K562 (cell line): ENCODE measurements around the gene PTGES3. TPM values are rescaled to one million over a fixed set of nuclear protein-coding genes. Genes with fewer than 3 reads are reported as not detected.
A peak's percentile ranks its signal among the peaks of the same experiment; 100 is the strongest.

Experiments
- CTBP1 ChIP-seq: fragments of 450-650 bp; IDR thresholded peaks from 2 replicates; pipeline ENCODE4 v1.6.1; 2016; ENCODE audit warnings: borderline replicate concordance
- CXXC5 ChIP-seq: fragments of 250-450 bp; sonication (Bioruptor Pico); IDR thresholded peaks from 2 replicates; pipeline ENCODE4 v1.8.0; 2022; ENCODE audit warnings: inconsistent platforms, mild to moderate bottlenecking, moderate library complexity
- E2F4 ChIP-seq: sonication (generic); formaldehyde crosslinking; IDR thresholded peaks from 2 replicates; pipeline ENCODE4 v1.8.0; 2022; ENCODE audit warnings: mild to moderate bottlenecking, low read depth, missing genetic modification reagents
- HOXB6 ChIP-seq: fragments of 250-450 bp; sonication (Bioruptor Pico); IDR thresholded peaks from 2 replicates; pipeline ENCODE4 v1.5.1; 2022; ENCODE audit warnings: mild to moderate bottlenecking, borderline replicate concordance
- MEIS2 ChIP-seq: fragments of 450-650 bp; IDR thresholded peaks from 2 replicates; pipeline ENCODE4 v1.6.1; 2014; ENCODE audit warnings: mild to moderate bottlenecking; ENCODE audit not compliant: partially characterized antibody
- MNT ChIP-seq, 2 experiments: fragments of 450-650 bp; conservative IDR thresholded peaks; 2 replicates each; pipeline ENCODE4 v1.6.1; 2017; ENCODE audit warnings: mild to moderate bottlenecking in 2 of 2, moderate library complexity in 2 of 2
- MYBL2 ChIP-seq, 2 experiments: fragments of 450-650 bp in 1 of 2; sonication (generic) in 1 of 2; formaldehyde crosslinking in 1 of 2; IDR thresholded peaks; 2 replicates each; pipeline versions ENCODE4 v1.6.1 to v1.8.1; 2017 to 2022; ENCODE audit warnings: borderline replicate concordance in 1 of 2, inconsistent platforms in 1 of 2, low read depth in 1 of 2, mild to moderate bottlenecking in 1 of 2, missing genetic modification reagents in 1 of 2, moderate library complexity in 1 of 2
- NR0B1 ChIP-seq: fragments of 450-650 bp; IDR thresholded peaks from one replicate; pipeline ENCODE4 v1.6.1; 2018; ENCODE audit warnings: mild to moderate bottlenecking, moderate library complexity; ENCODE audit not compliant: partially characterized antibody
- POLR2AphosphoS5 ChIP-seq: IDR thresholded peaks from 2 replicates; pipeline ENCODE4 v1.6.1; 2011; ENCODE audit warnings: mild to moderate bottlenecking, low read depth, low read length, moderate library complexity; ENCODE audit not compliant: control insufficient read depth, insufficient read depth
- PRMT5 ChIP-seq: sonication (generic); formaldehyde crosslinking; IDR thresholded peaks from 2 replicates; pipeline ENCODE4 v1.5.0; 2020; ENCODE audit warnings: missing genetic modification reagents
- PTBP1 ChIP-seq: fragments of 200-400 bp; formaldehyde crosslinking; IDR thresholded peaks from 2 replicates; pipeline ENCODE4 v1.6.1; 2017; ENCODE audit warnings: low read depth, low read length
- SMAD2 ChIP-seq: fragments of 150-350 bp; IDR thresholded peaks from 2 replicates; pipeline ENCODE4 v1.6.1; 2014; ENCODE audit warnings: low read depth, mild to moderate bottlenecking, low read length
- STAT5A ChIP-seq: IDR thresholded peaks from 2 replicates; pipeline ENCODE4 v1.6.1; 2012; ENCODE audit warnings: low read length, inconsistent platforms, borderline replicate concordance
- ZBTB17 ChIP-seq: fragments of 450-650 bp; formaldehyde crosslinking; IDR thresholded peaks from 2 replicates; pipeline ENCODE4 v1.4.0; 2020; ENCODE audit warnings: mild to moderate bottlenecking
- ZBTB34 ChIP-seq: fragments of 250-450 bp; sonication (Bioruptor Pico); IDR thresholded peaks from 2 replicates; pipeline ENCODE4 v1.8.0; 2021; ENCODE audit warnings: mild to moderate bottlenecking, moderate library complexity
- ZNF23 ChIP-seq: fragments of 250-450 bp; sonication (Bioruptor Pico); IDR thresholded peaks from 2 replicates; pipeline ENCODE4 v1.4.0; 2020; ENCODE audit warnings: mild to moderate bottlenecking
- ZNF232 ChIP-seq: sonication (generic); formaldehyde crosslinking; IDR thresholded peaks from 2 replicates; pipeline ENCODE4 v1.8.0; 2022; ENCODE audit warnings: mild to moderate bottlenecking, missing genetic modification reagents
- ZNF639 ChIP-seq, 2 experiments: fragments of 200-800 bp in 1 of 2; sonication (Bioruptor generic) in 1 of 2; sonication (generic) in 1 of 2; formaldehyde crosslinking in 1 of 2; IDR thresholded peaks in 1 of 2; conservative IDR thresholded peaks in 1 of 2; 2 replicates each; pipeline versions ENCODE4 v1.5.0 to v1.6.1; 2016 to 2020; ENCODE audit warnings: missing compliant biosample characterization in 1 of 2, missing genetic modification characterization in 1 of 2, missing genetic modification reagents in 1 of 2
- ZNF707 ChIP-seq: fragments of 250-450 bp; sonication (Bioruptor Pico); conservative IDR thresholded peaks from 2 replicates; pipeline ENCODE4 v1.8.0; 2022; ENCODE audit warnings: inconsistent platforms, mild to moderate bottlenecking, moderate library complexity
- polyA plus RNA-seq, 8 experiments: library from polyadenylated mRNA; depleted of rRNA in 4 of 8; stranded (reverse) in 5 of 8; unstranded in 3 of 8; fragments of >200 nt; fragmentation: Nextera tagmentation in 2 of 8; fragmentation: Illumina TruSeq in 1 of 8; extraction: Ambion mirVana in 2 of 8; extraction: Trizol in 1 of 8; gene quantifications; 2 replicates each; pipeline versions ENCODE4 v1.2.1 to v1.2.3, GENCODE V29; 2011 to 2014; ENCODE audit warnings: inconsistent platforms in 1 of 8, missing spikeins in 1 of 8
- total RNA-seq, 7 experiments: library from RNA; depleted of rRNA in 6 of 7; stranded (reverse); fragments of >200 nt in 6 of 7; fragmentation: Illumina TruSeq in 2 of 7; extraction: Trizol in 2 of 7; gene quantifications; 2 replicates each; pipeline versions ENCODE4 v1.2.1 to v1.2.3, GENCODE V29; 2011 to 2021; ENCODE audit warnings: low replicate concordance in 1 of 7

PTGES3 gene
- total and polyA plus RNA-seq, 9 of the 15 experiments (the other 6 are each of a cell fraction or from before 2014, with no cell fraction given): 163 to 501 (median 213) TPM

GRCh38 chr12:56634837-56635791 is 53.0 kb downstream of the PTGES3 start (continued):
- 0 out of 4 replicates have a peak, but pooled peaks of 1 of the 2 experiments have one; percentile 24 for TF ChIP-seq ZNF639 (CRISPR knock-in tag; conservative IDR thresholded peaks at IDR 0.05 in 1 of 2, IDR thresholded peaks at IDR 0.05 in 1 of 2)
- no peak for TF ChIP-seq ZBTB17
- TF ChIP-seq NR0B1: no peak
- no peak for TF ChIP-seq ZNF707 (CRISPR knock-in tag)
- TF ChIP-seq SMAD2: no peak
- TF ChIP-seq POLR2AphosphoS5: no peak
- TF ChIP-seq ZBTB34 (CRISPR knock-in tag): no peak
- TF ChIP-seq MYBL2 (IDR thresholded peaks at IDR 0.05; ENCODE audit: low read depth): no peak
- TF ChIP-seq MYBL2 (CRISPR knock-in tag; IDR thresholded peaks at IDR 0.05; ENCODE audit: borderline replicate concordance): no peak
- peak; percentile 81 for TF ChIP-seq CTBP1
- TF ChIP-seq ZNF232: no peak
- peak; percentile 46 for TF ChIP-seq MEIS2
- no peak for TF ChIP-seq STAT5A
- TF ChIP-seq MNT (conservative IDR thresholded peaks at IDR 0.05): peak in 1 of 2 experiments; percentile 46; a peak in 1 of 4 replicates
- TF ChIP-seq PTBP1: no peak
- 0 out of 2 replicates have a peak, but pooled peaks have one; percentile 42 for TF ChIP-seq E2F4 (CRISPR knock-in tag)
- TF ChIP-seq HOXB6 (CRISPR knock-in tag): no peak
- TF ChIP-seq PRMT5 (CRISPR knock-in tag): no peak
- no peak for TF ChIP-seq ZNF23 (CRISPR knock-in tag)
- TF ChIP-seq CXXC5 (CRISPR knock-in tag): peak; percentile 69
